Measurements from ENCODE around the gene NRTN.

DNA sequence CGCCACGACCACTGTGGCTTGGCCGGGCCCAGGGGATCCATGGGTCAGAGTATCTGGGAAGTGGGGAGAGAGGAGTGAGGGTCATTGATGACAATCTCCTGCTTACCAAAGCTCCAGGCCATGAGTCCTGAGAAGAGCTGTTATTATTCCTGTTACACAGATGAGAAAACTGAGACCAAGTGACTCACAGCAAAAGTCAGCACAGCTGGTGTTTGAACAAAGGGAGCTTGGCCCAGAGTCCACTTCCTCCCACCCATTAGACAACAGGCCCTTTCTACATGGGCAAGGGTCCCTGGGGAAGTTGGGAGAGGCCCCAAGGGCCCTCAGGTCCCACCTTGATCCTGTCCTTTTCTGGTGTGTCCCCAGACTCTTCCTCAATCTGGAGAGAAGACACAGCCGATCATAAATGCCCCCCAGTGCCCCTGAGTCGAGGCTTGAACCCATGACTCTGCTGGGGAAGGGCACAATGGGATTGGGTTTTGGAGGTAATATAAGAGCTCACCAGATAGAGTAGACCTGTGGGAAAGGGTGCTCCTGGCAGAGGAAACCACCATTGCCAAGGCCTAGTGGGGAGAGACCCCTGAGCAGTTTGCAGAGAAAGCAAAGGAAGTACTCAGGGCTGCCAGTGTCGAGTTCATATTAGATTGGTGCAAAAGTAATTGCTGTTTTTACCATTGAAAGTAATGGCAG lies 27.8 kb downstream of the NRTN start:
- TF ChIP-seq, protein P1, sequence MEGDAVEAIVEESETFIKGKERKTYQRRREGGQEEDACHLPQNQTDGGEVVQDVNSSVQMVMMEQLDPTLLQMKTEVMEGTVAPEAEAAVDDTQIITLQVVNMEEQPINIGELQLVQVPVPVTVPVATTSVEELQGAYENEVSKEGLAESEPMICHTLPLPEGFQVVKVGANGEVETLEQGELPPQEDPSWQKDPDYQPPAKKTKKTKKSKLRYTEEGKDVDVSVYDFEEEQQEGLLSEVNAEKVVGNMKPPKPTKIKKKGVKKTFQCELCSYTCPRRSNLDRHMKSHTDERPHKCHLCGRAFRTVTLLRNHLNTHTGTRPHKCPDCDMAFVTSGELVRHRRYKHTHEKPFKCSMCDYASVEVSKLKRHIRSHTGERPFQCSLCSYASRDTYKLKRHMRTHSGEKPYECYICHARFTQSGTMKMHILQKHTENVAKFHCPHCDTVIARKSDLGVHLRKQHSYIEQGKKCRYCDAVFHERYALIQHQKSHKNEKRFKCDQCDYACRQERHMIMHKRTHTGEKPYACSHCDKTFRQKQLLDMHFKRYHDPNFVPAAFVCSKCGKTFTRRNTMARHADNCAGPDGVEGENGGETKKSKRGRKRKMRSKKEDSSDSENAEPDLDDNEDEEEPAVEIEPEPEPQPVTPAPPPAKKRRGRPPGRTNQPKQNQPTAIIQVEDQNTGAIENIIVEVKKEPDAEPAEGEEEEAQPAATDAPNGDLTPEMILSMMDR (conservative IDR thresholded peaks at IDR 0.05) = no peak
- no peak for TF ChIP-seq EZH2 (IDR thresholded peaks at IDR 0.05; ENCODE audit: low read depth)
